OCI-LY7 (cell line): ENCODE results near the gene IRGC. TPM values are rescaled to one million over a fixed set of nuclear protein-coding genes. Genes with fewer than 3 reads are reported as not detected.

ENCODE experiments used
- BruUV-seq: library from RNA; stranded (reverse); fragments of 400-500 nt; replicated peaks from 2 replicates; lab custom pipeline; 2021; lab: Mats Ljungman, UMichigan
- CTCF ChIA-PET: fragments of 300-600 bp; sonication (Branson Sonifier 250); formaldehyde crosslinking; loops from one replicate; lab custom pipeline; 2022; ENCODE audit warnings: antibody characterized with exemption; ENCODE audit not compliant: unreplicated experiment; lab: Charles Lee
- POLR2A ChIA-PET: fragments of 300-600 bp; sonication (Branson Sonifier 250); formaldehyde crosslinking; loops from one replicate; lab custom pipeline; 2022; ENCODE audit warnings: antibody characterized with exemption; lab: Charles Lee
- DNase-seq: peaks from one replicate; pipeline ENCODE4 v3.0.0-alpha.2; 2015; ENCODE audit warnings: low spot score
- H2AFZ ChIP-seq: fragments of 200-600 bp; sonication (generic), shearing (Covaris generic); 2 replicates; pipeline ENCODE4 v1.6.1; 2014; ENCODE audit warnings: mild to moderate bottlenecking, antibody characterized with exemption, low read length, moderate library complexity
- H3K27ac ChIP-seq: fragments of 200-600 bp; sonication (generic); 2 replicates; pipeline ENCODE4 v1.5.1; 2014; ENCODE audit warnings: mixed run types, low read depth, mild to moderate bottlenecking, moderate library complexity, low read length, inconsistent platforms; ENCODE audit not compliant: poor library complexity, severe bottlenecking
- H3K36me3 ChIP-seq: fragments of 200-600 bp; sonication (generic); 2 replicates; pipeline ENCODE4 v1.6.1; 2014; ENCODE audit warnings: mild to moderate bottlenecking, antibody characterized with exemption, low read length, moderate library complexity, mixed read lengths; ENCODE audit not compliant: insufficient read depth
- H3K4me1 ChIP-seq: fragments of 200-600 bp; sonication (generic); 2 replicates; pipeline ENCODE4 v1.5.1; 2014; ENCODE audit warnings: mild to moderate bottlenecking, low read length; ENCODE audit not compliant: insufficient read depth, poor library complexity, severe bottlenecking
- H3K4me2 ChIP-seq: fragments of 200-600 bp; sonication (generic); 2 replicates; pipeline ENCODE4 v1.6.1; 2014; ENCODE audit warnings: mild to moderate bottlenecking, low read length
- H3K4me3 ChIP-seq: fragments of 200-600 bp; sonication (generic); 2 replicates; pipeline ENCODE4 v1.5.1; 2014; ENCODE audit warnings: mild to moderate bottlenecking, low read depth, low read length; ENCODE audit not compliant: poor library complexity, severe bottlenecking
- H3K79me2 ChIP-seq: fragments of 200-600 bp; sonication (generic); 2 replicates; pipeline ENCODE4 v1.6.1; 2016; ENCODE audit warnings: low read depth, mild to moderate bottlenecking, low read length, moderate library complexity, mixed read lengths; ENCODE audit not compliant: insufficient read depth
- H3K9me2 ChIP-seq: fragments of 200-600 bp; sonication (generic); 2 replicates; pipeline ENCODE4 v1.6.1; 2016; ENCODE audit warnings: mild to moderate bottlenecking, low read length, mixed read lengths; ENCODE audit not compliant: insufficient read depth
- H3K9me3 ChIP-seq: fragments of 200-600 bp; sonication (generic); 2 replicates; pipeline ENCODE4 v1.6.1; 2014; ENCODE audit warnings: mild to moderate bottlenecking, mixed run types, low read length, mixed read lengths
- H4K20me1 ChIP-seq: fragments of 200-600 bp; sonication (generic); 2 replicates; pipeline ENCODE4 v1.6.1; 2014; ENCODE audit warnings: mild to moderate bottlenecking, antibody characterized with exemption, low read length, moderate library complexity, mixed read lengths; ENCODE audit not compliant: insufficient read depth
- CTCF ChIP-seq: fragments of 200-600 bp; sonication (generic); conservative IDR thresholded peaks from 2 replicates; pipeline ENCODE4 v1.5.1; 2014; ENCODE audit warnings: mild to moderate bottlenecking, antibody characterized with exemption, low read length, moderate library complexity, mixed read lengths
- EZH2phosphoT487 ChIP-seq: fragments of 200-600 bp; sonication (generic); IDR thresholded peaks from 2 replicates; pipeline ENCODE4 v1.6.1; 2018; ENCODE audit warnings: low read depth, borderline replicate concordance, mild to moderate bottlenecking, mixed run types, antibody characterized with exemption, low read length, moderate library complexity, mixed read lengths
- intact Hi-C: fragments of 100-400 bp; cut with micrococcal nuclease; formaldehyde crosslinking; loops from one replicate; pipeline ENCODE4 v1.10.0; 2022; ENCODE audit not compliant: unreplicated experiment
- total RNA-seq, 2 experiments: library from RNA; depleted of rRNA in 1 of 2; stranded (reverse); fragments of >200 nt in 1 of 2; shearing (Covaris generic) in 1 of 2; gene quantifications; 2 replicates each; pipeline ENCODE4 v1.2.3, GENCODE V29; 2014 to 2022

Gene IRGC
- total RNA-seq, 2 experiments from 2014 or later, result not detected

GRCh38 chr19:43749898-43750297 is 34.0 kb downstream of the IRGC start:
- no TSS peak for BruUV-seq
- intact Hi-C loops, result no loop called here
- Histone ChIP-seq H3K9me3 (no peaks in the 10 kb centered on the region), H3K79me2 (peaks cover 26% of the 10 kb centered on the region; the same call in 1 of the 2 replicates), H2AFZ (no peak overlapping the region), H3K4me3 (no peak overlapping the region), H3K9me2 (no peaks in the 10 kb centered on the region), H3K4me2 (no peak overlapping the region), H3K4me1 (peaks cover 35% of the 10 kb centered on the region), H3K27ac (no peak overlapping the region), H3K36me3 (peaks cover 80% of the 10 kb centered on the region), H4K20me1 (no peaks in the 10 kb centered on the region)
- no peak for TF ChIP-seq EZH2phosphoT487
- no peak for TF ChIP-seq CTCF
- CTCF ChIA-PET, result no interaction called here
- POLR2A ChIA-PET, result interaction anchor here (0.6 kb wide), 1 partner anchor 27 kb away, joined by 3 read pairs; no protein-coding TSS in a partner anchor
- no peak for DNase-seq

- no peak overlapping the region for H3K4me3 ChIP-seq
- no peak overlapping the region for H3K27ac ChIP-seq
- H2AFZ ChIP-seq, result no peak overlapping the region
- no peaks in the 10 kb centered on the region for H4K20me1 ChIP-seq
- TF ChIP-seq EZH2phosphoT487 (no peak), CTCF (no peak)
- CTCF ChIA-PET, result no interaction called here
- no peaks in the 10 kb centered on the region for H3K9me2 ChIP-seq
- H3K4me2 ChIP-seq, result peak overlapping the region; percentile 11; the same call in 1 of the 2 replicates
- BruUV-seq, result no TSS peak
- peaks cover 40% of the 10 kb centered on the region; the same call in 1 of the 2 replicates for H3K79me2 ChIP-seq
- peaks cover 37% of the 10 kb centered on the region for H3K4me1 ChIP-seq
- intact Hi-C loops, result no loop called here
- peaks cover 73% of the 10 kb centered on the region for H3K36me3 ChIP-seq
- no peaks in the 10 kb centered on the region for H3K9me3 ChIP-seq
- DNase-seq, result no peak
- POLR2A ChIA-PET, result interaction anchor here (1.1 kb wide), 1 partner anchor 9 kb away, joined by 3 read pairs; no protein-coding TSS in a partner anchor
Measured at GRCh38 chr19:43751466-43752220, 35.8 kb downstream of the IRGC start.
